ENCODE results near the gene PHLDA1. TPM values are rescaled to one million over a fixed set of nuclear protein-coding genes. Genes with fewer than 3 reads are reported as not detected.

The PHLDA1 gene
- total RNA-seq, 1 experiment from 2014 or later: 34.9 TPM

GRCh38 chr12:75985566-75985965, 46.0 kb downstream of the PHLDA1 start:
- POLR2A ChIA-PET: no interaction called here
- Mint-ChIP-seq H3K9me3 (peaks cover 13% of the 10 kb centered on the region), H3K4me1 (peaks cover 36% of the 10 kb centered on the region), H3K36me3 (no peaks in the 10 kb centered on the region; the same call in none of the 2 replicates), H3K4me3 (no peak overlapping the region), H3K27me3 (ENCODE audit: low read depth) (no peaks in the 10 kb centered on the region; the same call in 1 of the 2 replicates), H3K27ac (no peak overlapping the region)
- TF ChIP-seq ZNF671 (CRISPR knock-in tag; IDR thresholded peaks at IDR 0.05) (no peak), ZNF512 (CRISPR knock-in tag; IDR thresholded peaks at IDR 0.05; ENCODE audit: borderline replicate concordance) (no peak), ZNF425 (CRISPR knock-in tag; conservative IDR thresholded peaks at IDR 0.05) (no peak), PRDM15 (CRISPR knock-in tag; IDR thresholded peaks at IDR 0.05) (no peak), TEAD1 (CRISPR knock-in tag; IDR thresholded peaks at IDR 0.05) (no peak), SOX15 (CRISPR knock-in tag; IDR thresholded peaks at IDR 0.05) (no peak), STAT6 (CRISPR knock-in tag; conservative IDR thresholded peaks at IDR 0.05; ENCODE audit: low read depth) (no peak), PREB (CRISPR knock-in tag; IDR thresholded peaks at IDR 0.05; ENCODE audit: borderline replicate concordance) (no peak), ZBTB21 (CRISPR knock-in tag; IDR thresholded peaks at IDR 0.05; ENCODE audit: borderline replicate concordance) (no peak), E2F1 (CRISPR knock-in tag; IDR thresholded peaks at IDR 0.05) (no peak), ZNF416 (CRISPR knock-in tag; IDR thresholded peaks at IDR 0.05) (no peak), CDX4 (CRISPR knock-in tag; IDR thresholded peaks at IDR 0.05; ENCODE audit: borderline replicate concordance) (no peak), ESRRA (CRISPR knock-in tag; IDR thresholded peaks at IDR 0.05; ENCODE audit: borderline replicate concordance) (no peak), FOXP1 (CRISPR knock-in tag; IDR thresholded peaks at IDR 0.05; ENCODE audit: borderline replicate concordance) (no peak), ZNF281 (CRISPR knock-in tag; IDR thresholded peaks at IDR 0.05) (no peak), FOXJ3 (CRISPR knock-in tag; IDR thresholded peaks at IDR 0.05; ENCODE audit: borderline replicate concordance) (no peak)
- ATAC-seq: no peak
- CTCF ChIA-PET: interaction anchor here (0.7 kb wide), 1 partner anchor 84 kb away, joined by 3 read pairs; no protein-coding TSS in a partner anchor
- no peak for DNase-seq (ENCODE audit: low spot score)

Measured in WTC11 (cell line).